GM18511 (cell line): ENCODE data around the gene CLTC.
"Not testable (repeated sequence)": the region's sequence is repeated elsewhere in the genome, so short reads cannot be mapped to it uniquely, and the experiment has no call there.

Source experiments
- ATAC-seq: cut with Tn5 transposase; IDR thresholded peaks from one replicate; pipeline ENCODE4 v1.9.1; 2021; ENCODE audit warnings: mild to moderate bottlenecking, moderate library complexity; ENCODE audit not compliant: unreplicated experiment

The CLTC gene

GRCh38 chr17:59619298-59620063 is at the start of gene CLTC:
CLTC (plus strand) TSS chr17:59619895; CDS start chr17:59620132, 237 bp downstream.
- ATAC-seq, result peak; percentile 76

DNA sequence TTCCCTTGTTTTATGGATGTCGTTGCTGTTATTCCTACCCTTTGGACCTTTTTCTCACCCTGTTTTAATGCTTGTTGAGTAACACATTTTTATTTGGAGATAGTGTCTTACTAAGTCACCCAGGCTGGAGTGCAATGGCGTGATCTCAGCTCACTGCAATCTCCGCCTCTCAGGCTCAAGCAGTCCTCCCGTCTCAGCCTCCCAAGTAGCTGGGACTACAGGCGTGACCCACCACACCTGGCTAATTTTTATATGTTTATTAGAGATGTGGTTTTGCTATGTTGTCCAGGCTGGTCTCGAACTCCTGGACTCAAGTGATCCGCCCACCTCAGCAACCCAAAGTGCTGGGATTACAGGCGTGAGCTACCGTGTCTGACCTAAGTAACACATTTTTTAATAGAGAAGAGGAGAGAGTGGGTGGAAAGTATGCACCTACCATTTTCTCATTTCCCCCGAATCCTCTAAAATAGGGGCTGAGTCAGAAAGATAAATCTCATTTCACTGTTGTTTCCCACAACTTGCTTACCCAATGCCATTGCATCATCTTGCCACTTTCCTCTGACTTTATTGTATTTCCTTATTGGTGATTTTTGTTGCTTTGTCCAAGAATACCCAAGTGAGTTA is 47.3 kb upstream of the CLTC start:
- ATAC-seq, result no peak

DNA sequence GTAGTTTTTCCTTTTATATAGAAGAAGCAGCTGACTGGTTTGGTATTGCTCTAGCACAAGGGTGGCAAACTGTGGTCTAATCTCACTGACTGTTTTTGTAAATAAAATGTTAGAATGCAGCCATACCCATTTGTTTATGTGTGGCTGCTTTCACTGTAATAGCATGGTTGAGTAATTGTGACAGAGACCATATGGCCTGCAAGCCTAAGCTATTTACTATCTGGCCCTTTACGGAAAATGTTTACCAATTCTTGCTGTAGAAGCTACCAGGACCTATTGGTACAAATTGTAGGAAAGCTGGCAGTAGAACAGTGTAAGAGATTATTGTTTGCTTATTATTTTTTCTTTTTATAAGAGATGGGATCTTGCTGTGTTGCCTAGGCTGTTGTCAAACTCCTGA is 35.5 kb upstream of the CLTC start:
- not testable (repeated sequence) for ATAC-seq

- no peak for ATAC-seq
Observed at GRCh38 chr17:59600169-59600568, 19.5 kb upstream of the CLTC start.

DNA sequence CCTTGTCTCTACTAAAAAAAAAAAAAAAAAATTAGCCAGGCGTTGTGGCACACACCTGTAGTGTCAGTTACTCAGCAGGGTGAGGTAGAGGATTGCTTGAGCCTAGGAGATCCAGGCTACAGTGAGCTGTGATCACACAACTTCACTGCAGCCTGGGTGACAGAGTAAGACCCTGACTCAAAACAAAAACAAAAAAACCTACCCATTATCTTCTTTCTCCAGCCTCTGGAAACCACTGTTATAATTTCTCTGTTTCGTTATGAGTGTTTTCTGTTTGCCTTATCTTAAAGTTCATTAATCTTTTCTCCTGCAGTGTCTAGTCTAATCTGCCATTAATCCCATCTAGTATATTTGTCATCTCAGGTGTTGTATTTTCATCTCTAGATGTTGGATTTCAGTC is 18.6 kb upstream of the CLTC start:
- ATAC-seq, result peak; percentile 59

DNA sequence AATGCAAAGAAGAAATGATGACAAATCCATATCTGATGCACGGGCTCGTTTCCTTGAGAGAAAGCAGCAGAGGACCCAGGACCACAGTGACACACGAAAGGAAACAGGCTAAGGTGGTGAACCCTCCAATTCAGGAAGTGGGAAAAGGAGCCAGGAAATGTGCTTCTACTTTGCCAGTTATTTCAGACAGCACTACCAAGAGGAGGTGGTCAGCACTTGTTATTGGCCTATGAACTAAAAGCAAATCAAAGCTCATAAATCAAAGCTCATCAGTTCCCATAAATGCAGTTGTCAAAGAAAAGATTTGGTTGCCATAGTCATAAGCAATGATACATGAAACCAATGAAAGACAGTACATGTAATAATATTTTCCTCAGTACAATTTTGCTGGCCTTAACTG is 12.6 kb upstream of the CLTC start:
- ATAC-seq, result no peak

- no peak for ATAC-seq
Observed at GRCh38 chr17:59607817-59608403, 11.8 kb upstream of the CLTC start.

- ATAC-seq, result no peak
Observed at GRCh38 chr17:59611503-59611902, 8.2 kb upstream of the CLTC start.

DNA sequence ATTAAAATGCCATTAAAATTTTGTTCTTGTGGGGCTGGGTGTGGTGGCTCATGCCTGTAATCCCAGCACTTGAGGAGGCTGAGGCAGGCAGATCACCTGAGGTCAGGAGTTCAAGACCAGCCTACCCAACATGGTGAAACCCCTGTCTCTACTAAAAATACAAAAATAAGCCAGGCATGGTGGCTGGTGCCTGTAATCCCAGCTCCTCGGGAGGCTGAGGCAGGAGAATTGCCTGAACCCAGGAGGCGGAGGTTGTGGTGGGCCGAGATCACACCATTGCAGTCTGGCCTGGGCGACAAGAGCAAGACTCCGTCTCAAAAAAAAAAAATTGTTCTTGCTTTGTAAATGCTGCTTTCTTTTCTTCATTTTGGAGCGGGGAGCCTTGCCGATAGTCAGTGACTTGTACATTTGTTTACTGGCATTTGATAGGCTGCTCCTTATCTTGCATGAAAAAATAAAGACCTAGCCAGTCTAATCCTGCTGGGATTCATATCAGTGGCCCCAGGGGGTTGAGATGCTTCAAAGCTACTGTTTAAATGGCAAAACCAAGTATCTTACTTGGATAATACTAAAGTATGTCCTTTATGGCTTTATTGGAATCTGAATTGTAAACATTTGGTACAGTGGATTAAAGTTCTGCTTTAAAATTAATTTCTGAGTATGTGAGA is 3.3 kb upstream of the CLTC start:
- ATAC-seq, result no peak

GRCh38 chr17:59617156-59617732 is 2.5 kb upstream of the CLTC start:
- no peak for ATAC-seq

GRCh38 chr17:59619035-59619297 is 729 bp upstream of the CLTC start:
- no peak for ATAC-seq

- ATAC-seq, result peak; percentile 5
Observed at GRCh38 chr17:59620064-59620359, 317 bp downstream of the CLTC start.

- no peak for ATAC-seq
Observed at GRCh38 chr17:59620518-59621259, 994 bp downstream of the CLTC start.

- no peak for ATAC-seq
Observed at GRCh38 chr17:59621771-59622170, 2.1 kb downstream of the CLTC start.

DNA sequence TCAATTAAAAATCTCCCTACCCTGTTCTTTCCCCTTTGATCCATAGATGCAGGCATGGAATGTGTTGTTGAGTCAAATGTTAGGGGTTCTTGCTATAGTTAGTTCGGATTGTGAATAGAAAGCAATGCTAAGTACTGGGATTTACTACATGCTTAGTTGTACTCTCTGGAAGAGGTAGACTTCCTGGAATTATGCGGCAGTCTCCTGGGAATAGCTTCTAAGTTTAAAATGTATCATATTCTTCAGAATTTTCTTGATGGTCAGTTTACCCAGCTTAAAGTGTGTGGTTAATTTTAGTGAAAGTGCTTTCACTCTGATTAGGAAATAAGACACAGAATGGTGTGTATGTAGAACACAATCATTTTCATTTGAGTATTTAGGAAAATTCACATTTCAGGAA is 3.5 kb downstream of the CLTC start:
- no peak for ATAC-seq

- no peak for ATAC-seq
Observed at GRCh38 chr17:59626756-59627155, 7.1 kb downstream of the CLTC start.

DNA sequence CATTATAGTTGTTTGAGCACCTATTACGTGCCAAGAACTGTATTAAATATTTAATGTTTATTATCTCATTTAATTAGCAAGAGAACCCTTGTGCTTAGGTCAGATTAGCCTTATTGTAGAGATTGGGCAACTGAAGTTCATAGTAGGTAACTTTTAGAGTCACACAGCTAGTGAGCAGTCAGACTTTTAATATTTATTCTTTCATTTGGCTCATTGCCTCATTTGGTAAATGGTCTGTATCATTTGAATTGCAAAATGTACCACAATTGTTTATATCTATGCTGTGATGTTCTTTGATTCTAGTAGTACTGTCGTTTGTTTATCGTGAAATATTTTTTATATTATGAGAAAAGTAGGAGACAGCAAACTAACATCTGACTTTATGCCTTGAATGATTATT is 7.6 kb downstream of the CLTC start:
- ATAC-seq, result no peak

DNA sequence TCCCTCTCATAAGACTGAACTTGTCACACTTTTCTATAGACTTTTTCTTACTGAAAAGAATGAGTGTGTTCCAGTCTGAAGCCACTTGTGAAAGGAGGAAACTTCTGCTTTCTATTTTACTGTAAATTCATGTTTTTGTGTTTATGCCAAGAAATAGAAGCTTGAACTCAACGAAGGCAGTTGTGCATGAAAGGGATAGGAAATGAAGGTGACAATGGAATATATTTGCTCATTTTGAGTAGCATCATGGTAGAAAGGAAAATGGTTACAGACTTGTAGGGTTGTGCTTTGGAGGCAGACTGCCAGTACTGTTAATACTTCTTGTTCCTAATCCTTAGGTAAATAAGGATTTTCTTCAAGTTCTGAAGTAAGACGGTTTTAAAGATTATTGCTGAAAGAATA is 8.1 kb downstream of the CLTC start:
- no peak for ATAC-seq

GRCh38 chr17:59629174-59629573 is 9.5 kb downstream of the CLTC start:
- no peak for ATAC-seq

DNA sequence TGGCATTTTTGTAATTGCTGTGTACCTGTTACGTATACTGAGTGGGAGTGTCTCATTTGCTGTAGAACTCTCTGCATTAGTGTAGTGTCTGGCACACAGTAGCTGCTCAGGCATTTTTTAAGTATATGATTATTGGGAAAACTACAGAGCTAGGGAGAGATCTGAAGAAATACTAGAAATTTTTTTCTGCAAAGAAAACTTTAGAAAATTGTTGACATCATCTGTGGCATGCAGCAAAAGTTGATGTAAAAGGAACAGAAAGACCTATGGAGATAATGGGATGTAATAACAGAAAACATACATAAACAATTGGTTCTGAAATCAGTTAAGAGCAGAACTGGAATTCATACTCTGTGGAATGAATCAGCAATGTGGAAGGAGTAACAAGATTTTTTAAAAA is 11.6 kb downstream of the CLTC start:
- no peak for ATAC-seq

- ATAC-seq, result no peak
Observed at GRCh38 chr17:59632398-59632797, 12.7 kb downstream of the CLTC start.
